ENCODE measurements around the gene PDIA5.

DNA sequence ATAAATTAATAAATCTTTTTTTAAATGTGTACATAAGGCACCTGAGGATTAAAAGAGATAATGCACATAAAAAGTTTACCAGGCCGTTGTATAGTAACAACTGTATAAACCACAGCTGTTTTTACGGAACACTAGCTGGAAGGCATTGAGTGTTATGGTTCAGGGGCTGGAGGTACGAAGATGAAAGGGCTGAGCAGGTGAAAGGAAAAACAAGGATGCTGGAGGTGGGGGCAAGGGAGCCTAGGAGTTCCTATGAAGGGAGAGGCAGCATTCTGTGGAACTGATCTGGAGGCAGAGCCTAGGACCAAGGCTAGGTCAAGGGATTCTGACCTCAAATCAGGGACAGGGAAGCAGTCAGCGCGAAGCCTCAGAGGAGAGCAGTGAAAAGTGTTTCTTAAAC is 47.2 kb upstream of the PDIA5 start:
- TF ChIP-seq EP300 (conservative IDR thresholded peaks at IDR 0.05; ENCODE audit: poor library complexity, severe bottlenecking): no peak
- TF ChIP-seq, protein P1, sequence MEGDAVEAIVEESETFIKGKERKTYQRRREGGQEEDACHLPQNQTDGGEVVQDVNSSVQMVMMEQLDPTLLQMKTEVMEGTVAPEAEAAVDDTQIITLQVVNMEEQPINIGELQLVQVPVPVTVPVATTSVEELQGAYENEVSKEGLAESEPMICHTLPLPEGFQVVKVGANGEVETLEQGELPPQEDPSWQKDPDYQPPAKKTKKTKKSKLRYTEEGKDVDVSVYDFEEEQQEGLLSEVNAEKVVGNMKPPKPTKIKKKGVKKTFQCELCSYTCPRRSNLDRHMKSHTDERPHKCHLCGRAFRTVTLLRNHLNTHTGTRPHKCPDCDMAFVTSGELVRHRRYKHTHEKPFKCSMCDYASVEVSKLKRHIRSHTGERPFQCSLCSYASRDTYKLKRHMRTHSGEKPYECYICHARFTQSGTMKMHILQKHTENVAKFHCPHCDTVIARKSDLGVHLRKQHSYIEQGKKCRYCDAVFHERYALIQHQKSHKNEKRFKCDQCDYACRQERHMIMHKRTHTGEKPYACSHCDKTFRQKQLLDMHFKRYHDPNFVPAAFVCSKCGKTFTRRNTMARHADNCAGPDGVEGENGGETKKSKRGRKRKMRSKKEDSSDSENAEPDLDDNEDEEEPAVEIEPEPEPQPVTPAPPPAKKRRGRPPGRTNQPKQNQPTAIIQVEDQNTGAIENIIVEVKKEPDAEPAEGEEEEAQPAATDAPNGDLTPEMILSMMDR (IDR thresholded peaks at IDR 0.05; ENCODE audit: poor library complexity, severe bottlenecking): no peak
- no peak for TF ChIP-seq TAF1 (IDR thresholded peaks at IDR 0.05; ENCODE audit: low read depth)
- no peak for TF ChIP-seq RAD21 (conservative IDR thresholded peaks at IDR 0.05)
- TF ChIP-seq POLR2AphosphoS5 (IDR thresholded peaks at IDR 0.05): no peak
